GM12878 (cell line): Measurements from ENCODE around the gene NGF. TPM values are rescaled to one million over a fixed set of nuclear protein-coding genes. Genes with fewer than 3 reads are reported as not detected.

Source experiments
- ATAC-seq: fragments of 200-7000 bp; cut with Tn5 transposase; 3 replicates; pipeline ENCODE4 v1.9.1; 2020; ENCODE audit warnings: mild to moderate bottlenecking, moderate library complexity
- BruUV-seq: library from RNA; stranded (reverse); fragments of 400-500 nt; replicated peaks from 2 replicates; lab custom pipeline; 2021; lab: Mats Ljungman, UMichigan
- CTCF ChIA-PET: fragments of 300-600 bp; sonication (Branson Sonifier 250); formaldehyde crosslinking; extraction: SDS; loops from one replicate; lab custom pipeline; 2021; ENCODE audit warnings: inconsistent platforms; lab: Yijun Ruan, JAX
- POLR2A ChIA-PET: fragments of 350-600 bp; formaldehyde crosslinking; extraction: SDS; loops from one replicate; lab custom pipeline; 2021; ENCODE audit warnings: inconsistent platforms; lab: Charles Lee
- RAD21 ChIA-PET: fragments of 300-600 bp; sonication (Branson Sonifier 250); formaldehyde crosslinking; loops from one replicate; lab custom pipeline; 2023; ENCODE audit warnings: antibody characterized with exemption; ENCODE audit not compliant: unreplicated experiment; lab: Charles Lee
- SMC1A ChIA-PET: fragments of 300-600 bp; sonication (Branson Sonifier 250); formaldehyde crosslinking; loops from one replicate; lab custom pipeline; 2023; ENCODE audit not compliant: unreplicated experiment, uncharacterized antibody; lab: Charles Lee
- DNase-seq: peaks from one replicate; pipeline ENCODE4 v3.0.0-alpha.2; 2011; ENCODE audit warnings: low read depth, low spot score
- FAIRE-seq: peaks from 3 replicates; lab custom pipeline; 2011; peaks lifted over from hg19 to GRCh38; lab: Jason Lieb, UNC
- H2AFZ ChIP-seq: 2 replicates; pipeline ENCODE4 v1.6.0; 2011; ENCODE audit warnings: low read depth, low read length, control low read depth; ENCODE audit not compliant: control insufficient read depth
- H3K27ac ChIP-seq: 2 replicates; pipeline ENCODE4 v1.5.1; 2011; ENCODE audit warnings: control low read depth; ENCODE audit not compliant: control insufficient read depth, insufficient read depth
- H3K27me3 ChIP-seq, 2 experiments: replicated peaks in 1 of 2; 2 replicates each; pipeline versions ENCODE4 v1.6.0 to v1.6.1; 2011; ENCODE audit warnings: low read length in 1 of 2; ENCODE audit not compliant: control insufficient read depth in 2 of 2, insufficient read depth in 2 of 2
- H3K36me3 ChIP-seq, 2 experiments: 2 replicates each; pipeline ENCODE4 v1.5.1; 2011; ENCODE audit warnings: low read length in 1 of 2; ENCODE audit not compliant: control insufficient read depth in 2 of 2, insufficient read depth in 2 of 2
- H3K4me1 ChIP-seq: 2 replicates; pipeline ENCODE4 v1.6.1; 2011; ENCODE audit warnings: mild to moderate bottlenecking, low read length, moderate library complexity, mixed read lengths; ENCODE audit not compliant: control insufficient read depth, insufficient read depth
- H3K4me2 ChIP-seq: 2 replicates; pipeline ENCODE4 v1.6.0; 2011; ENCODE audit warnings: control low read depth; ENCODE audit not compliant: control insufficient read depth, insufficient read depth
- H3K4me3 ChIP-seq: fragments of 200-600 bp; sonication (generic); 2 replicates; pipeline ENCODE4 v1.5.1; 2016
- H3K79me2 ChIP-seq: 2 replicates; pipeline ENCODE4 v1.6.0; 2011; ENCODE audit warnings: low read length; ENCODE audit not compliant: control insufficient read depth, insufficient read depth
- H3K9ac ChIP-seq: 2 replicates; pipeline ENCODE4 v1.8.0; 2011; ENCODE audit warnings: low read length, control low read depth, mixed read lengths; ENCODE audit not compliant: control insufficient read depth, insufficient read depth
- H3K9me3 ChIP-seq: replicated peaks from 3 replicates; pipeline ENCODE4 v1.5.1; 2011; ENCODE audit warnings: mild to moderate bottlenecking, low read length; ENCODE audit not compliant: control insufficient read depth, insufficient read depth
- H4K20me1 ChIP-seq: 2 replicates; pipeline ENCODE4 v1.6.0; 2011; ENCODE audit not compliant: control insufficient read depth, insufficient read depth
- ATF7 ChIP-seq: fragments of 450-650 bp; IDR thresholded peaks from 2 replicates; pipeline ENCODE4 v1.6.1; 2016; ENCODE audit warnings: low read depth, mild to moderate bottlenecking
- BCL11A ChIP-seq: IDR thresholded peaks from 2 replicates; pipeline ENCODE4 v1.6.1; 2011; ENCODE audit warnings: low read depth, low read length
- KDM1A ChIP-seq: fragments of 200-600 bp; sonication (generic); IDR thresholded peaks from 2 replicates; pipeline ENCODE4 v1.6.1; 2016; ENCODE audit warnings: borderline replicate concordance
- MTA2 ChIP-seq: fragments of 450-650 bp; IDR thresholded peaks from 2 replicates; pipeline ENCODE4 v1.6.1; 2016; ENCODE audit warnings: low read depth, mild to moderate bottlenecking, moderate library complexity
- PAX5 ChIP-seq: IDR thresholded peaks from 2 replicates; pipeline ENCODE4 v1.6.1; 2011; ENCODE audit warnings: low read depth, low read length, borderline replicate concordance
- RAD51 ChIP-seq: fragments of 450-650 bp; IDR thresholded peaks from 2 replicates; pipeline ENCODE4 v1.6.1; 2016; ENCODE audit warnings: moderate library complexity, mild to moderate bottlenecking, inconsistent platforms
- RBBP5 ChIP-seq: fragments of 200-600 bp; sonication (generic); conservative IDR thresholded peaks from 2 replicates; pipeline ENCODE4 v1.6.1; 2016
- RFX5 ChIP-seq: IDR thresholded peaks from 2 replicates; pipeline ENCODE4 v1.6.1; 2011; ENCODE audit warnings: low read depth, low read length, improper control_type of control experiment
- SIX5 ChIP-seq: IDR thresholded peaks from 2 replicates; pipeline ENCODE4 v1.6.1; 2011; ENCODE audit warnings: mild to moderate bottlenecking, low read depth, low read length, moderate library complexity; ENCODE audit not compliant: severe bottlenecking
- SUPT20H ChIP-seq: IDR thresholded peaks from 2 replicates; pipeline ENCODE4 v1.6.1; 2011; ENCODE audit warnings: low read depth, mild to moderate bottlenecking, low read length, moderate library complexity, borderline replicate concordance; ENCODE audit not compliant: control insufficient read depth
- SUZ12 ChIP-seq: fragments of 200-600 bp; sonication (generic); IDR thresholded peaks from one replicate; pipeline ENCODE4 v1.6.1; 2018; ENCODE audit warnings: antibody characterized with exemption, mild to moderate bottlenecking; ENCODE audit not compliant: unreplicated experiment
- TBL1XR1 ChIP-seq: IDR thresholded peaks from 2 replicates; pipeline ENCODE4 v1.6.1; 2012; ENCODE audit warnings: low read depth, low read length, improper control_type of control experiment
- TCF3 ChIP-seq: IDR thresholded peaks from 2 replicates; pipeline ENCODE4 v1.6.1; 2012; ENCODE audit warnings: low read depth, mild to moderate bottlenecking, low read length, borderline replicate concordance; ENCODE audit not compliant: insufficient read depth
- ZNF217 ChIP-seq: fragments of 450-650 bp; IDR thresholded peaks from 2 replicates; pipeline ENCODE4 v1.6.1; 2017; ENCODE audit warnings: antibody characterized with exemption, mild to moderate bottlenecking
- ZNF622 ChIP-seq: fragments of 450-650 bp; IDR thresholded peaks from 2 replicates; pipeline ENCODE4 v1.6.1; 2017; ENCODE audit warnings: mild to moderate bottlenecking, inconsistent platforms
- ZNF687 ChIP-seq: fragments of 450-650 bp; IDR thresholded peaks from 2 replicates; pipeline ENCODE4 v1.6.1; 2017; ENCODE audit warnings: mild to moderate bottlenecking, moderate library complexity
- whole genome bisulfite sequencing: methylation state at CpG from one replicate; pipeline ENCODE4 v1.1.6; 2016; ENCODE audit warnings: low lambda C conversion rate; ENCODE audit not compliant: insufficient replicate concordance, insufficient coverage; ENCODE audit errors: missing lambda C conversion rate; 5-methylcytosine and 5-hydroxymethylcytosine counted together
- in situ Hi-C: fragments of 300-500 bp; cut with MboI; formaldehyde crosslinking; loops from 9 replicates; pipeline ENCODE4 v1.14.3; 2018; ENCODE audit warnings: mixed read lengths
- intact Hi-C: fragments of 100-400 bp; cut with micrococcal nuclease; formaldehyde crosslinking; loops from one replicate; pipeline ENCODE4 v1.14.2; 2022; ENCODE audit not compliant: unreplicated experiment
- polyA plus RNA-seq, 11 experiments: library from polyadenylated mRNA; depleted of rRNA in 4 of 11; unstranded in 6 of 11; stranded (reverse) in 5 of 11; fragments of >200 nt; fragmentation: Nextera tagmentation in 4 of 11; fragmentation: Illumina TruSeq in 1 of 11; extraction: Ambion mirVana in 4 of 11; extraction: Trizol in 1 of 11; gene quantifications; 1 replicate in 1 of 11; 2 replicates in 10 of 11; pipeline versions ENCODE4 v1.2.1 to v1.2.3, GENCODE V29; 2011 to 2016; ENCODE audit warnings: inconsistent platforms in 2 of 11, missing spikeins in 2 of 11, low read depth in 1 of 11
- total RNA-seq, 4 experiments: library from RNA; depleted of rRNA in 3 of 4; stranded (reverse); fragments of >200 nt in 3 of 4; fragmentation: Illumina TruSeq in 1 of 4; extraction: Trizol in 1 of 4; gene quantifications; 2 replicates each; pipeline versions ENCODE4 v1.2.1 to v1.2.3, GENCODE V29; 2013 to 2021

NGF gene
- total and polyA plus RNA-seq, 10 of the 15 experiments (the other 5 are each of a cell fraction or from before 2014, with no cell fraction given): not detected

- ATAC-seq: no peak
- H2AFZ ChIP-seq: no peak overlapping the region
- H3K9ac ChIP-seq: no peak overlapping the region
- no peaks in the 10 kb centered on the region for H4K20me1 ChIP-seq
- intact Hi-C loops: no loop called here
- no peaks in the 10 kb centered on the region for H3K79me2 ChIP-seq
- WGBS: 13% methylated on average over 6 of the region's 6 CpGs
- no TSS peak for BruUV-seq
- H3K4me1 ChIP-seq: no peaks in the 10 kb centered on the region
- POLR2A ChIA-PET: no interaction called here
- no peaks in the 10 kb centered on the region for H3K27me3 ChIP-seq
- H3K9me3 ChIP-seq: no peaks in the 10 kb centered on the region
- SMC1A ChIA-PET: interaction anchor here (0.5 to 0.8 kb wide), 2 partner anchors 145 to 184 kb away, joined by 3 read pairs; no protein-coding TSS in a partner anchor
- CTCF ChIA-PET: no interaction called here
- H3K27ac ChIP-seq: no peak overlapping the region
- FAIRE-seq: no peak
- H3K4me2 ChIP-seq: no peak overlapping the region
- no peaks in the 10 kb centered on the region for H3K36me3 ChIP-seq
- no peak for DNase-seq
- no peak overlapping the region for H3K4me3 ChIP-seq
- in situ Hi-C loops: no loop called here
- no peak for TF ChIP-seq TCF3
- TF ChIP-seq BCL11A: no peak
- TF ChIP-seq ATF7: no peak
- TF ChIP-seq ZNF217: no peak
- no peak for TF ChIP-seq MTA2
- no peak for TF ChIP-seq RAD51
- no peak for TF ChIP-seq RBBP5
- no peak for TF ChIP-seq RFX5
- no peak for TF ChIP-seq PAX5
- TF ChIP-seq TBL1XR1: no peak
- TF ChIP-seq ZNF622: no peak
- no peak for TF ChIP-seq SUZ12
- TF ChIP-seq SUPT20H: no peak
- TF ChIP-seq ZNF687: no peak
- TF ChIP-seq KDM1A: no peak
- TF ChIP-seq SIX5: no peak
- RAD21 ChIA-PET: no interaction called here
These were observed 11.6 kb downstream of the NGF start for GRCh38 chr1:115326419-115326818.
